ENCODE data around the gene CACFD1. TPM values are rescaled to one million over a fixed set of nuclear protein-coding genes. Genes with fewer than 3 reads are reported as not detected.
A peak's percentile ranks its signal among the peaks of the same experiment; 100 is the strongest.

The CACFD1 gene
- total RNA-seq, 1 experiment from 2014 or later, result 22.5 TPM

DNA sequence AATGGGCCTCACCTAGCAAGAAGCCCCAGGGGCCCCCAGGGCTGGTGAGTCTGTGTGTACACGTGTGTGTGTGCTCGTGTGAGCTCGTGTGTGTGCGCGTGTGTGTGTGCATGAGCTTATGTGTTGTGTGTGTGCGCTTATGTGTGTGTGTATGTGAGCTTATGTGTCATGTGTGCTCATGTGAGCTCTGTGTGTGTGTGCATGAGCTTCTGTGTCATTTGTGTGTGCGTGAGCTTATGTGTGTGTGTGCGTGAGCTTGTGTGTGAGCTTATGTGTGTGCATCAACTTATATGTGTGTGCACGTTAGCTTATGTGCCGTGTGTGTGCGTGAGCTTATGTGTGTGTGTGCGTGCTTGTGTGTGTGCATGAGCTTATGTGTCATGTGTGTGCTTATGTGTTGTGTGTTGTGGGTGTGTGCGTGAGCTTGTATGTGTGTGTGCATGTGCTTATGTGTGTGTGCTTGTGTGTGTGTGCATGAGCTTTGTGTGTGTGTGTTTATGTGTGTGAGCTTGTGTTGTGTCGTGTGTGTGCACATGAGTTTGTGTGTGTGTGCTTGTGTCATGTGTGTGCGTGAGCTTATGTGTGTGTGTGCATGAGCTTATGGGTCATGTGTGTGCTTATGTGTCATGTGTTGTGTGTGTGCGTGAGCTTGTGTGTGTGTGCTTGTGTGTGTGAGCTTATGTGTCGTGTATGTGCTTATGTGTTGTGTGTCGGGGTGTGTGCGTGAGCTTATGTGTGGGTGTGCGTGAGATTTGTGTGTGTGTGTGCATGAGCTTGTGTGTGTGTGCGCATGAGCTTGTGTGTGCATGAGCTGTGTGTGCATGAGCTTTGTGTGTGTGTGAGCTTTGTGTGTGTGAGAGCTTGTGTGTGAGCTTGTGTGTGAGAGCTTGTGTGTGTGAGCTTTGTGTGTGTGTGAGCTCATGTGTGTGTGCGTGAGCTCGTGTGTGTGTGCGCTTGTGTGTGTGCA lies 35.8 kb downstream of the CACFD1 start:
- H3K36me3 Mint-ChIP-seq, result no peaks in the 10 kb centered on the region
- no peak for DNase-seq (ENCODE audit: low spot score)
- no peak for ATAC-seq
- TF ChIP-seq RELA (CRISPR knock-in tag; IDR thresholded peaks at IDR 0.05; ENCODE audit: borderline replicate concordance) (no peak), ZNF317 (CRISPR knock-in tag; IDR thresholded peaks at IDR 0.05; ENCODE audit: borderline replicate concordance, low read depth) (no peak), ZNF416 (CRISPR knock-in tag; IDR thresholded peaks at IDR 0.05) (no peak), OVOL2 (CRISPR knock-in tag; IDR thresholded peaks at IDR 0.05; ENCODE audit: borderline replicate concordance) (no peak)
- TF ChIP-seq, protein P1, sequence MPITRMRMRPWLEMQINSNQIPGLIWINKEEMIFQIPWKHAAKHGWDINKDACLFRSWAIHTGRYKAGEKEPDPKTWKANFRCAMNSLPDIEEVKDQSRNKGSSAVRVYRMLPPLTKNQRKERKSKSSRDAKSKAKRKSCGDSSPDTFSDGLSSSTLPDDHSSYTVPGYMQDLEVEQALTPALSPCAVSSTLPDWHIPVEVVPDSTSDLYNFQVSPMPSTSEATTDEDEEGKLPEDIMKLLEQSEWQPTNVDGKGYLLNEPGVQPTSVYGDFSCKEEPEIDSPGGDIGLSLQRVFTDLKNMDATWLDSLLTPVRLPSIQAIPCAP (CRISPR knock-in tag; IDR thresholded peaks at IDR 0.05), result no peak
- TF ChIP-seq, protein P2, sequence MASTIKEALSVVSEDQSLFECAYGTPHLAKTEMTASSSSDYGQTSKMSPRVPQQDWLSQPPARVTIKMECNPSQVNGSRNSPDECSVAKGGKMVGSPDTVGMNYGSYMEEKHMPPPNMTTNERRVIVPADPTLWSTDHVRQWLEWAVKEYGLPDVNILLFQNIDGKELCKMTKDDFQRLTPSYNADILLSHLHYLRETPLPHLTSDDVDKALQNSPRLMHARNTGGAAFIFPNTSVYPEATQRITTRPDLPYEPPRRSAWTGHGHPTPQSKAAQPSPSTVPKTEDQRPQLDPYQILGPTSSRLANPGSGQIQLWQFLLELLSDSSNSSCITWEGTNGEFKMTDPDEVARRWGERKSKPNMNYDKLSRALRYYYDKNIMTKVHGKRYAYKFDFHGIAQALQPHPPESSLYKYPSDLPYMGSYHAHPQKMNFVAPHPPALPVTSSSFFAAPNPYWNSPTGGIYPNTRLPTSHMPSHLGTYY (CRISPR knock-in tag; IDR thresholded peaks at IDR 0.05), result no peak
- no peak overlapping the region for H3K4me3 Mint-ChIP-seq
- H3K27me3 Mint-ChIP-seq (ENCODE audit: low read depth), result no peaks in the 10 kb centered on the region
- H3K27ac Mint-ChIP-seq, result no peak overlapping the region
- no peaks in the 10 kb centered on the region for H3K4me1 Mint-ChIP-seq
- ChIA-PET POLR2A (no interaction called here), CTCF (interaction anchor here (0.7 to 2.4 kb wide), 6 partner anchors 9 to 533 kb away, joined by 3 to 11 read pairs (median 4); no protein-coding TSS in a partner anchor)
- peaks cover 7% of the 10 kb centered on the region for H3K9me3 Mint-ChIP-seq

- DNase-seq (ENCODE audit: low spot score) (no peak), ATAC-seq (no peak)
- peaks cover 4% of the 10 kb centered on the region; the same call in 1 of the 2 replicates for H3K36me3 Mint-ChIP-seq
- CTCF ChIA-PET, result interaction anchor here (2.0 to 2.4 kb wide), 2 partner anchors 11 to 29 kb away, joined by 6 to 11 read pairs; no protein-coding TSS in a partner anchor
- no peak for TF ChIP-seq IRF2 (CRISPR knock-in tag; IDR thresholded peaks at IDR 0.05; ENCODE audit: borderline replicate concordance, low read depth)
- TF ChIP-seq NFYB (CRISPR knock-in tag; conservative IDR thresholded peaks at IDR 0.05; ENCODE audit: low read depth), result no peak
- no peak for TF ChIP-seq KAT7 (CRISPR knock-in tag; IDR thresholded peaks at IDR 0.05; ENCODE audit: borderline replicate concordance)
- no peak for TF ChIP-seq TCF7 (CRISPR knock-in tag; IDR thresholded peaks at IDR 0.05; ENCODE audit: low read depth)
- TF ChIP-seq TEAD4 (CRISPR knock-in tag; IDR thresholded peaks at IDR 0.05), result no peak
- TF ChIP-seq ZNF232 (CRISPR knock-in tag; IDR thresholded peaks at IDR 0.05), result no peak
- TF ChIP-seq, protein P3, sequence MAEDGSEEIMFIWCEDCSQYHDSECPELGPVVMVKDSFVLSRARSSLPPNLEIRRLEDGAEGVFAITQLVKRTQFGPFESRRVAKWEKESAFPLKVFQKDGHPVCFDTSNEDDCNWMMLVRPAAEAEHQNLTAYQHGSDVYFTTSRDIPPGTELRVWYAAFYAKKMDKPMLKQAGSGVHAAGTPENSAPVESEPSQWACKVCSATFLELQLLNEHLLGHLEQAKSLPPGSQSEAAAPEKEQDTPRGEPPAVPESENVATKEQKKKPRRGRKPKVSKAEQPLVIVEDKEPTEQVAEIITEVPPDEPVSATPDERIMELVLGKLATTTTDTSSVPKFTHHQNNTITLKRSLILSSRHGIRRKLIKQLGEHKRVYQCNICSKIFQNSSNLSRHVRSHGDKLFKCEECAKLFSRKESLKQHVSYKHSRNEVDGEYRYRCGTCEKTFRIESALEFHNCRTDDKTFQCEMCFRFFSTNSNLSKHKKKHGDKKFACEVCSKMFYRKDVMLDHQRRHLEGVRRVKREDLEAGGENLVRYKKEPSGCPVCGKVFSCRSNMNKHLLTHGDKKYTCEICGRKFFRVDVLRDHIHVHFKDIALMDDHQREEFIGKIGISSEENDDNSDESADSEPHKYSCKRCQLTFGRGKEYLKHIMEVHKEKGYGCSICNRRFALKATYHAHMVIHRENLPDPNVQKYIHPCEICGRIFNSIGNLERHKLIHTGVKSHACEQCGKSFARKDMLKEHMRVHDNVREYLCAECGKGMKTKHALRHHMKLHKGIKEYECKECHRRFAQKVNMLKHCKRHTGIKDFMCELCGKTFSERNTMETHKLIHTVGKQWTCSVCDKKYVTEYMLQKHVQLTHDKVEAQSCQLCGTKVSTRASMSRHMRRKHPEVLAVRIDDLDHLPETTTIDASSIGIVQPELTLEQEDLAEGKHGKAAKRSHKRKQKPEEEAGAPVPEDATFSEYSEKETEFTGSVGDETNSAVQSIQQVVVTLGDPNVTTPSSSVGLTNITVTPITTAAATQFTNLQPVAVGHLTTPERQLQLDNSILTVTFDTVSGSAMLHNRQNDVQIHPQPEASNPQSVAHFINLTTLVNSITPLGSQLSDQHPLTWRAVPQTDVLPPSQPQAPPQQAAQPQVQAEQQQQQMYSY (CRISPR knock-in tag; IDR thresholded peaks at IDR 0.05), result no peak
- TF ChIP-seq, protein P4, sequence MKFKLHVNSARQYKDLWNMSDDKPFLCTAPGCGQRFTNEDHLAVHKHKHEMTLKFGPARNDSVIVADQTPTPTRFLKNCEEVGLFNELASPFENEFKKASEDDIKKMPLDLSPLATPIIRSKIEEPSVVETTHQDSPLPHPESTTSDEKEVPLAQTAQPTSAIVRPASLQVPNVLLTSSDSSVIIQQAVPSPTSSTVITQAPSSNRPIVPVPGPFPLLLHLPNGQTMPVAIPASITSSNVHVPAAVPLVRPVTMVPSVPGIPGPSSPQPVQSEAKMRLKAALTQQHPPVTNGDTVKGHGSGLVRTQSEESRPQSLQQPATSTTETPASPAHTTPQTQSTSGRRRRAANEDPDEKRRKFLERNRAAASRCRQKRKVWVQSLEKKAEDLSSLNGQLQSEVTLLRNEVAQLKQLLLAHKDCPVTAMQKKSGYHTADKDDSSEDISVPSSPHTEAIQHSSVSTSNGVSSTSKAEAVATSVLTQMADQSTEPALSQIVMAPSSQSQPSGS (CRISPR knock-in tag; IDR thresholded peaks at IDR 0.05; ENCODE audit: borderline replicate concordance, low read depth), result no peak
- TF ChIP-seq, protein P2 (CRISPR knock-in tag; IDR thresholded peaks at IDR 0.05), result no peak
- no peak for TF ChIP-seq EMX1 (CRISPR knock-in tag; IDR thresholded peaks at IDR 0.05)
- TF ChIP-seq ZNF425 (CRISPR knock-in tag; conservative IDR thresholded peaks at IDR 0.05), result no peak
- no peak for TF ChIP-seq ZNF219 (CRISPR knock-in tag; IDR thresholded peaks at IDR 0.05; ENCODE audit: borderline replicate concordance)
- POLR2A ChIA-PET, result no interaction called here
- H3K9me3 Mint-ChIP-seq, result peaks cover 22% of the 10 kb centered on the region
- H3K4me3 Mint-ChIP-seq, result no peak overlapping the region
- peak overlapping the region; percentile 42; the same call in 1 of the 2 replicates for H3K27ac Mint-ChIP-seq
- H3K4me1 Mint-ChIP-seq, result no peaks in the 10 kb centered on the region
- H3K27me3 Mint-ChIP-seq (ENCODE audit: low read depth), result peaks cover 2% of the 10 kb centered on the region
Observed at GRCh38 chr9:133496861-133497842, 37.4 kb downstream of the CACFD1 start.

All from WTC11 (cell line).